NCI-H1417 (cell line): ENCODE measurements around the gene HNMT.
"Not testable (repeated sequence)": the region's sequence is repeated elsewhere in the genome, so short reads cannot be mapped to it uniquely, and the experiment has no call there.

Experiments used
- DNase-seq, 3 experiments: peaks; one replicate each; lab custom pipeline; 2025; lab: John Stamatoyannopoulos, UW

Gene HNMT

DNA sequence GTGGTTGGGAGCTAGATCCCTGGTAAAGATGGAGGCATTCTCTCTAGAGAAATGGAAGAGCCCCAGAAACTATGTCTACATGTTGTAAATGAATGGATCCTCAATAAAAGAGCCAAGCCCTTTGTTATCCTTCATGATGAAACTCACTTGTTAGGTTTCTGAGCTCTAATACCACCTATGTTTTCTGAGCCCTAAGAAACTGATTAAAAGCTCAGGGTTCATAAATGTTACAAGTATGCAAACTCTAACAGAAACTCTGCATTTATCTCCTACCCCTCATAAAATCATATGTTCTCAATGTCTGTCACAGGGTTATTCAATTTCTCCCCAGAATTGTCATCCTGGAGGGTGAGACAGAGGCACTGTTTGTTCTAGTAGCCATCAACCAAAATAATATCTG is 18.0 kb upstream of the HNMT start:
- no peak for DNase-seq

DNA sequence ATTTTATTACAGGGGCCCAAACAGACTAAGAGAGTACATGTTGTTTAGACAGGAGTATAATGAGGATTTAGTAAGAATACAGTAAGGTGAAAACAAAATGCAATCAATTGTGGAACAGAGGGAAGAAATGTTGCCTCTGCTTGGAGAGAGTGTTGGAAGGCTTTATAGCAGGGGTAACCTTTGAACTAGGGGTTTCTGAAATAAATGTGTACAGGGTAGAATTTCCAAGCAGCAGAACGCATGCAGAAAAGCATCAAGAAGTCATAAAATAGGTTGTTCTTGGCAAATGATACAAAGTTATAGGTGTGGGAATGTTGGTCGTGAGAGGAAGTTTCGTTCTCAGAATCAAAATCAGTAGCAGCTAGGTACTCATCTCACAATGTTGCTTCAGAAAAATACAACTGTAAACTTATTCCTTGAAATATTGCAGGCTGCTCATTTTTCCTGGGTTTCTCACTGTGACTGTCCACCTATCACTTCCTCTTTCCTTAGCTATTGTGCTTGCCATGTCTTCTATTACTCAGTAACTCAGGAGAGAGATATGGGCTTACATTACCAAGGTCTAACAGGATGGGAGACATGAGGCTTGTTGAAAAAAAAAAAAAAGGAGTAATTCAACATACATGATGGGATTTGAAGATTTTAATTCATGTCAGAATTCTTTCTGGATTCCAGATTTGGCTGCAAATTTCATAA is 17.1 kb upstream of the HNMT start:
- no peak for DNase-seq

DNA sequence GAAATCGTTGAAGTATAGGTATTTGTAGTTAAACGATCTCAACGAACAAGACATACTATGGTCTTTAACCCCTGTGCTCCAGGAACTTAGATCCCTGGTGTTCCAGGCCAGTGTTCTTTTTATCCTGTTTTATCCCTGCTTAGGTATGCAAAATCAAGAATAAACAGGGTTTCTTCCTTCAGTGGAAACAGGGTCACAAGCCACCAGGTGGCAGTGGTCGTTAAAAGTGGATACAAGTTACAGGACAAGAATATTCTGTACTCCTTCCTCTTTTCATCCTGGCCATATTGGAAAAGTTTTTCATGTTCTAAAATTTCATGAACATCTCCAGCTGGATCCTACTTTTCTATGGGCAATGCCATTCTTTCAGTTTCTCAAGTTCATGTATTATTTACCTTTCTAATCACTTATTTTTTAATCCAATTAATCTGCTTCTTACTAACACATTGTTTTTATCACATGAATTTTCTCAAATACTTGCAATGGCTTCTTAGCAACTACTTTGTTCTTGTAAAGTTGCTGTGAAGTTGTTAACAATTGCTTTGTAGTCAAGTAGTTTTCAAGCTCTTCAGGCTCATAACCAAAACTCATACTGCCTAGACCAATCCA is 16.4 kb upstream of the HNMT start:
- DNase-seq, result peak; percentile 15 to 79 (median 37)

DNA sequence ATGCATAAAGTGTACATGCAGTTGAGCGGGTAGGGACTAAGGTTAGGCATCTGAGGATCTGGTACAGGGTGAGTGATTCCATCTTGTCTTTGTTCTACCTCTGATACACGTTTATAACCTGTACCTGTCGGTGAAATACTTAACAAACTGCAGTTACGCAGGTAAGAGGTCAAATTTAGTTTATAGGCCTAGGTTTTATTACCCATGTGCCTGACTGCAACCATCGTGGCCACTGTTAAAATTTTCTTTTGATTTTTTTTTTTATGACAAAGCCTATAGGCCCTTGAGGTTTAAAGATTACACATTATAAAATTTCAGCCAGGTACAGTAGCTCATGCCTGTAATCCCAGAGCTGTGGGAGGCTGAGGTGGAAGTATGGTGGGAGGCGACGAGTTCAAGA is 15.4 kb upstream of the HNMT start:
- no peak for DNase-seq

DNA sequence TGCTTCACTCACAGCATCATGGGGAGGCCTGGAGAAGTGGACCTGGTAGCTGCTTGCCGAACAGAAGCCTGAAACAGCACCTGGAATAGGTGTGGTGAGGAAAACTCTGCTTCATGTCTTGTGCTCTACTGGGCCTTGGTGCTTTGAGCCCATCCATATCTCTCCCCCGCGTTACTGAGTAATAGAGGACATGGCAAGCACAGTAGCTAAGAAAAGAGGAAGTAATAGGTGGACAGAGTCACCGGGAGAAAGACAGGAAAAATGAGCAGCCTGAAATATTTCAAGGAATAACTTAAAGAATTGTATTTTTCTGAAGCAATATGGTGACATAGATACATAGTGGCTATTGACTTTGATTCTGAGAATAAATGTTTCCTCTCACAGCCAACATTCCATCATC is 14.0 kb upstream of the HNMT start:
- DNase-seq, result no peak

DNA sequence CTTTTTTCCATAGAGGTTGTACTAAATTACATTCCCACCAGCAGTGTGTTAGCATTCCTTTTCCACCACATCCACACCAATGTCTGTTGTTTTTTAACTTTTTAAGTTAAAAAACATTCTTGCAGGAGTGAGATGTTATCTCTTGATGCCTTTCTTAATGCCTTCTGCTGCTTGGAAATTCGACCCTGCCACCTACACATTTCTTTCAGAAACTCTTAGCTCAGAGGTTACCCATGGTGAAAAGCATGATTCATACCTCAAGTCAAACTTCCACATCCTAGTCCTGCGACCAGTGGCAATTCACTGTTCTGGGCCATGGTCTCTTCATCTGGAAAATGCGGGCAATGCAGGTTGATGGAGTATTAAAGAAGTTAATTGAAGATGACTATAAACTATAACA is 12.7 kb upstream of the HNMT start:
- no peak for DNase-seq

DNA sequence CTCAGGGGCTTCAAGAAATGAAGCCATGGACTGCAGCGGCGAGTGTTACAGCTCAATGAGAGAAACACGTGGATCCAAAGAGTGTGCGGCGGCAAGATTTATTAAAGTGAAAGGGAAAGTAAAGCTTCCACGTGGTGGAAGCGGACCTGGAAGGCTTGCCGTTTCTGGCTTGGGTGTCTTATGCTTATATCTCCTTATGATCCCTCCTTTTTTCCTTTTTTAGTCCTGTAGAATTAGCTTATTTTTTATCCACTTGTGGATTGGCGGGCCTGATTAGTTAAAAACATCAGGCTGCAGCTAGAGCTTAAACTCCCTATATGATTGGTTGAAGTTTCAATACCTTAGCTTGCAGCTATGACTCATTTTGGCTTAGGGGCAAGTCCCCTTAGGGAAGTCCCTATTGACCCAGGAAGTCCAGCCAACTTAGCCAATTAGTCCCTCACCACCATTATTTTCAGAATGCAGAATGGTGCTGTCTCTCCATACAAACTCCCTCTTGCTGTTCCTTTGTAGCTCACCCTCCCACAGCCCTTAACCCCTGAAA is 11.6 kb upstream of the HNMT start:
- peak in 1 of 3 experiments; percentile 40 for DNase-seq

DNA sequence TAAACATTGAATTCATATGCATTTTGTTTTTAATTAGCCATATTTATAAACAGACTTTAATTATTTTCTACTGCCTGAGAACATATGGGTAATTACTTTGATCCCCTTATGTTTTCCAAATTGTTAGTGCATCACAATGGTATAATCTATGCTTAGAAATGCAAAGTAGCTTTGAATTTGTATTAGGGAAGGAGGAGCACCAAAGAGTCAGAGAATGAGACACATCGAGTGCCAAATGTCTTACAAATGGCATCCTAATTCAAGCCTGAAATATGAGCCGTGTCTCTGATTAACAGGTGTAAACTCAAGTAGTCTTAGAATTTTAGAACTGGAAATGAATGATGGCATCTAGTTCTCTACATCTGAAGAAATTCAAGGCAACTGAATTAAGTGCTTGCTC is 8.7 kb upstream of the HNMT start:
- no peak for DNase-seq

DNA sequence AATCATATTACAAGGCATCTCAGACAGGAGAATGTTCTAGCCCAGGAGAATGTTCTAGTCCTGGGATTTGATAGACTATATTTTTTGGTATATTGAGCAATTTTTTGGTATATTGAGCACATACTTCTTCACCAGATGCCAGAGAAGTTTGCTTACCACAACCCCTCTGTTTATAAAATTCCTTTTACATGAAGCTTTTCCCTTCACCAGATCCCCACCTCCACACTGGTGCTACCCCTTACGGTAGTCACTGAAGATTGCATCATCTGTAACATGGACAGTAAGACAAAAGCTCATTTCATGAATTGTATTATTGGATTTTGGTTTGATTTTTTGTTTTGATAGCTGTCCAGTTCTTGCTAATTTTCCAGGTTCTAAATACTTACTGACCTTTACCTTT is 7.2 kb upstream of the HNMT start:
- DNase-seq, result no peak

DNA sequence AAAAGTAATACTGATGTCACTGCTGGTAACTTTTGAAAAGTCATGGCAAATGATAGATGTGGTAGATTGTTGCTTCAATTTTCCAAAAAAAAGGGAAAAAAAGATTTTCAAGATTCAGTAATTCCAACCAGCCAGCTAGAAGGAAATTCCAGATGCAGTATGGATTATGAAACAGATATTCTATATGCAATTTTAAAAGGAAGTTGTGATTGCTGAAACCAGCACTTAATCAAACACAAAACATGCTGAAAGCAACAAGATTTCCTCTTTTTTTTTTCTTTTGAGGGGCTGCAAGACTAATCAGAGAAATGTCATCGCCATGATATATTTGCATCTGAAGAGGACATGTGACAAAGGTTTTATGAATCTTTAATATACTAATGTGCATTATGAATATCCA is 5.1 kb upstream of the HNMT start:
- no peak for DNase-seq

DNA sequence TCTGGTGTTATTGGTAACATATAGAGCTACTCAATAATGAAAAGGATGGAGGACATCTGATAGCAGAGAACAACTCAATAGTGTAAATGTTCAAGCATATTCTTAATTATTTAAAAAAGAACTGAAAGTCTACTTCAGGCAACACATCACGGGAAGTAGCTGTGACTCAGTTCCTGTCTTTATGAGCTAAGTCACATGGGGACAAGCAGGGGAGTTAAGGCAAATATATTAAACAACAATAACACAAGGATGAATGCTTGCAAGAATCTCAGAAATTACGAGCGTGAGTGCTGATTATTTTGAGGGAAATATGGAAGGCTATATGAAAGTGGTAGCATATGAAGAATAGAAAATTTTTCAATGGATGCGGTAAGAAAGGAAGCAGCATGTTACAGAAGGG is 4.0 kb upstream of the HNMT start:
- no peak for DNase-seq

DNA sequence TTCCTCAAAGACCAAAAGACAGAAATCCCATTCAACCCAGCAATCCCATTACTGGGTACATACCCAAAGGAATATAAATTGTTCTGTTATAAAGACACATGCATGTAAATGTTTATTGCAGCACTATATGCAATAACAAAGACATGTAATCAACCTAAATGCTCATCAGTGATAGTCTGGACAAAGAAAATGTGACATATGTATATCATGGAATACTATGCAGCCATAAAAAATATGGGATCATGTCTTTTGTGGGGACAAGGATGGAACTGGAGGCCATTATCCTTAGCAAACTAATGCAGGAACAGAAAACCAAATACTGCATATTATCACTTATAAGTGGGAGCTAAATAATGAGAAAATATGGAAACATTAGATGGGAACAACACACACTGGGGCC is 2.7 kb upstream of the HNMT start:
- no peak for DNase-seq

DNA sequence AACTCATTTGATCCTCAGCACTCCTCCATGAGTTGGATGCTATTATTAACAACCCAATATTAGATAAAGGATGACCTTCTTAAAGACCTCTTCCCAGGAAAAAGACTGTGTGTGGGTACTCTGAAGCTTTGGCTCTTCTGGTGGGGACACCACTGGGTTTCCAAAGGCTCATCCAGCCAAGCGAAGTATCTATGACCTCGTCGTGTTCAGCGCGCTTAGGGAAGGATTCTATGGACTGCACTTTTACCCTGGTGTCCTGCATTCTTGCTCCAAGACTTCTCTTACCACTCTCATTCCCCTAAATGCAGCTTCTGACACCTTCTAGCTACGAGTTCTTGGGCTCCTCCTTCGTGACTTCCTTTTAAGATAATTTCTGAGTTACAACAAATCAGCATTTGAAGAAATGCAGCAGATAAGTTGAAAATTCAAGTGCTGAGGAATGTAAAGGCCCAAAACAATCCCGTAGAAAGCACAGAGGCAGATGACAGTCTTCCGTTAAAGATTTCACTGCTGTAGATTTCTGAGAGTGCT is 673 bp upstream of the HNMT start:
- DNase-seq, result no peak

DNA sequence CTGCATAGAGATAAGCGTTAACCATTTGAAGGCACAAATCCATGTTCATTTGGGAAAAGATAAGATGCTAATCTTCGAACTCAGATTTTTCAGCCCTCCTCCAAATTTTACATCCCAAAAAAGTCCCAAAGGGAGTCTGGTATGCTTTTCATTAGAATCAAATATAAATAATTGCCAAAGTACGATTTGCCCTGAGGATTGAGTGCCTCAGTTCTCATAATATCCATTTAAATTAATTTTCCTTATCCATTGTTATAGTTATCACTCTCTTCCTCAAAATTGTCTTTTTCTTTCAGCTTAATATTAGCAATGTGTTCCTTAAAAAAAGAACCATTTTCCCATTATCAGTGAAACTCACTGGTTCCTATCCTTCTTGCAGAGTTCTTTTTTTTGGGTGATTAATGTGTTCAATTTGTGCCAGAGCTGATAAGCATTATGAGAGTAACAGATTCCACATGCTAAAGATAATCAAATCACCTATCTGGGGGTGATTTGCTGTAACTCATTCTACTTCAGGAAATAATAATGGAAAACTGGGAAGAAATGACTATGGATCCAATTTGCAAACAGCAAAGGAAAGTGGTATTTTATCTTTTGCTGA is 686 bp downstream of the HNMT start:
- DNase-seq, result no peak

DNA sequence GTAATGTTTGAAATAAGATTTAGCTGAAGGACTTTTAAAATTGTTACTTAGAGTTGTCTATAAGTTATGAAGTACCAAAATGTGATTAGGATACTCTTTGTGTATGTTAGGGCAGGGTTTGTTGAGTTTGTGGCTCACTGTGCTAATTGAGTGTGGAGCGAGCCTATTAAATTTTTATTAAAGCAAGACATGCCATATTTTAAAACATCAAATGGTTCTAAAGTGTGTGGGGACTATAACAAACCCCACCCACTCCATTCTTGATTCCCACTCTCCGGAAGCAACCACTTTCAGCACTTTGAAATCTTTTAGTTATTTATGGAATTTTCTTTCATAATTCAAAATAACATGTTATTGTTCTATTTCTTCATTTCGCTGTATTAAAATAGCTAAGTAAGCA is 1.8 kb downstream of the HNMT start:
- DNase-seq, result no peak

DNA sequence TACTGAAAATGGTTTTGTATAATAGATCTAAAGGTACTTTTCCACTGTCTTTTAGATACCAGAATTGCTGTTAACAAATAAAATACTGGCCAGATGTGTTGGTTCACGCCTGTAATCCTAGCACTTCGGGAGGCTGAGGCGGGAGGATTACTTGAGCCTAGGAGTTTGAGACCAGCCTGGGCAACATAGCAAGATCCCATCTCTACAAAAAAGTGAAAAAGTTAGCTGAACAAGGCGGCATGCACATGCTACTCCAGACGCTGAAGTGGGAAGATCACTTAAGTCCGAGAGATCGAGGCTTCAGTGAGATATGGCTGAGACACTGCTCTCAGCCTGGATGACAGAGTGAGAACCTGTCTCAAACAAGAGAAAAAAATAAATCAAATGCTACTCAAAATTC is 2.8 kb downstream of the HNMT start:
- DNase-seq, result no peak

DNA sequence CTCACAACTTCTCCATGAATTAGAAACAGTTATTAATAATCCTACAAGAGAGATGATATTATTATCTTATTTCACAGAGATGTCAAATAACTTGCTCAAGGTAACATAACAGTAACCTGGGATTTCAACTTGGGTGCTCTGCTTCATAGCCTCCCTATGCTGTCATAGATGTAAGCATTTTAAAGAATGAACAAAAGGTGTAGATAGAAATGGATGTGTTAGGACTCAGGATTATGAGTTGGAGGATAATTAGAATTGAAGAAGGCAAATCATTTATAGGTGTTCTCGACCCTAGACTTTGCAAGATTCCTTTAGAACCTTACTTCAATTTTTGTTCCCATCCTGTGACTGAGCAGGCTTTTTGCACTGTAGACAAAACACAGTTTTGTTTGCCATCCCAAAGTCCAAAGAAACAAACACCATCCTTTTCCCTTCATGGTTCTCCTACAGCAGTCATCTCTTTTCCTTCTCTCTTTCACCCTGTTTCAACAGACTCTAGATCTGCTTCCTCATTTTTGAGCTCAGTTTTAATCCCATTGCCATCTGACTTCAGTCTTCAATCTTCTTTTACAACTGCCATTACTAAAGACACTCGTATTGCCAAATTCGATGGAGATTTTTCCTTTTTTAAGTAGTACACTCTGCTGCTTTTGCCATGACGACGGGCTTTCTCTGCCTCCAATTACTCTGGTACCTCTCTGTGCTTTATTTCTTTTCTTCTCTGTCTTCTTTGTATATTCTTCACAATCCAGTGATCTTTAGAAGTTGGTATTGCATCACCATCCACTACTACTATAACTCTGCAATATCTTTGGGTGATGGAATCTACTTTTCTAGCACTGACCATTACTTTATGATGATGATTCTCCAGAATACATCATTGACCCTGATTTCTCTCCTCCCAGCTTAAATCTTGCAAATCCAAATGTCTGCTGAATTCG is 4.5 kb downstream of the HNMT start:
- no peak for DNase-seq

DNA sequence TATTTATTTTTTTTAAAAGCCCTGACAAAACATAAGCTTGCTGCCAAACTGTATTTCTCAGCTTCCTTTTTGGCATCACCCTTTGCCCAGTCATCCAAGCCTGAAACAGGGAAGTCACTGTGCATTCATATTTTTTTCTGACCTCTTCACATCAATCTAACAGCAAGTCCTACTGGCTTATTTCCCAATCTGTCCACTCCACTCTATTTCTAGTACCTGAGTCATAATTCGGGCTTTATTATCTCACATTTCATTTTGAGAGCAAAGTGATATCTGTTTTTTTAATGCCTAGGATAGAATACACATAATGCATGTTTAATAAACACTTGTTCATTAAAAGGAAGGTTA is 5.1 kb downstream of the HNMT start:
- DNase-seq, result peak in 2 of 3 experiments; percentile 13 to 65

DNA sequence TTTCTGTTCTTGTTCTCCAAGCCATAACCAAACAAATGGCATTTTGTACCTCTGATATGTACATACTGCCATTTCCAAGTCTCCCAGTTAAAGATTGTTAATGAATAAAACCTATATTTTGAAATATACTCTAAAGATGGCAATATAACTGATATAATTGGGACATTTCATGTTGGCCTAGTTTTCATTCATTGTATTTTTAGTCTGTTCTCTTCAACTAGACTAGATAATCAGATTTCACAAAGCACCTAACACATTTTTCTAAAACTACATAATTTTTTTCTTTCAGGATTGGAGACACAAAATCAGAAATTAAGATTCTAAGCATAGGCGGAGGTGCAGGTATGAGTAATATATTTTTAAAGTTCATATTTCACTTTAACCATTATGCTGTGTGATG is 5.6 kb downstream of the HNMT start:
- no peak for DNase-seq

DNA sequence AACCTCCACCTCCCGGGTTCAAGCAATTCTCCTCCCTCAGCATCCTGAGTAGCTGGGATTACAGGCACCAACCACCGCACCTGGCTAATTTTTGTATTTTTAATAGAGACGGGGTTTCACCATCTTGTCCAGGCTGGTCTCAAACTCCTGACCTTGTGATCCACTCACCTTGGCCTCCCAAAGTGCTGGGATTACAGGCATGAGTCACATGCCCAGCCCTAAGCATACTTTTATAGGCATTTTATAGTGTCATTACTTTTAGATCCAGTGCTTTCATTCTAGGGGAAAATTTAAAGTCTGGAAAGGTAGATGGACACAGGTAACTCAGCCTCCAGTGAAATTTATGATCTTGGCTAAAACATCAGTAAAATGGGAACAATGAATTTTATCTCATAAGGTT is 7.0 kb downstream of the HNMT start:
- not testable (repeated sequence) for DNase-seq

DNA sequence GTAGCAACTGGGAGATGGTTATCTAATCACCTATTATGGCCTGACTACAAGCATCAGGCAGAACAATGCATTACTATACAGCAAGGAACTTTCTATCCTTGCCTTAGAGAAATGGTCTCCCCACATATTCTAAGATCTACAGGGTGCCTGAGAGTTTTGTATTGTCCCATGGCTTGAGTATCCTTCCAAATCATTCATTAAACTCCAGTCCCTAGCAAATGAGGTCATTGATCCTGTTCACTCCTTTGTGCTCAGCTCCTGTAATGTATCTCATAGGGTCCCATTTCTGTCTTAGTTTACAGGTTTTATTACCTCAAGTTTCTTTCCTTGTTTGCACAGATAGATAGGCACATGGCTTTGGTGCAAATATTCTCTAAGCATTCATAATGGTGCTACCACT is 9.0 kb downstream of the HNMT start:
- DNase-seq, result no peak
